GM12891 (cell line): ENCODE measurements around the gene TEX48. TPM values are rescaled to one million over a fixed set of nuclear protein-coding genes. Genes with fewer than 3 reads are reported as not detected.
A peak's percentile ranks its signal among the peaks of the same experiment; 100 is the strongest.

Source experiments
- DNase-seq: peaks from one replicate; pipeline ENCODE4 v3.0.0; 2011; ENCODE audit warnings: low spot score; ENCODE audit not compliant: insufficient read length
- FAIRE-seq: peaks from 2 replicates; lab custom pipeline; 2011; peaks lifted over from hg19 to GRCh38; lab: Jason Lieb, UNC
- PAX5 ChIP-seq: IDR thresholded peaks from 2 replicates; pipeline ENCODE4 v1.6.1; 2011; ENCODE audit warnings: low read length, moderate library complexity, mild to moderate bottlenecking; ENCODE audit not compliant: insufficient read depth, severe bottlenecking
- POLR2A ChIP-seq: IDR thresholded peaks from 2 replicates; pipeline ENCODE4 v1.6.1; 2011; ENCODE audit warnings: low read depth, low read length, control low read depth
- POLR2AphosphoS5 ChIP-seq: IDR thresholded peaks from 2 replicates; pipeline ENCODE4 v1.6.1; 2011; ENCODE audit warnings: low read depth, low read length, control low read depth
- POU2F2 ChIP-seq: IDR thresholded peaks from 2 replicates; pipeline ENCODE4 v1.6.1; 2011; ENCODE audit warnings: low read depth, mild to moderate bottlenecking, control low read depth, low read length, moderate library complexity
- SPI1 ChIP-seq: IDR thresholded peaks from 2 replicates; pipeline ENCODE4 v1.6.1; 2011; ENCODE audit warnings: low read depth, low read length, control low read depth
- TAF1 ChIP-seq: IDR thresholded peaks from 2 replicates; pipeline ENCODE4 v1.6.1; 2011; ENCODE audit warnings: low read depth, low read length, control low read depth
- polyA plus RNA-seq: library from polyadenylated mRNA; unstranded; fragments of >200 nt; gene quantifications from one replicate; pipeline ENCODE4 v1.2.1, GENCODE V29; 2012; ENCODE audit warnings: low read depth, missing spikeins, inconsistent platforms; ENCODE audit not compliant: missing spikeins

The TEX48 gene
- not detected for polyA plus RNA-seq

GRCh38 chr9:114681594-114682332, at the start of gene TEX48:
Gene TEX48 (minus strand): TSS chr9:114682192. CDS start chr9:114671723, 10,469 bp downstream.
- FAIRE-seq: peak; percentile 79

DNA sequence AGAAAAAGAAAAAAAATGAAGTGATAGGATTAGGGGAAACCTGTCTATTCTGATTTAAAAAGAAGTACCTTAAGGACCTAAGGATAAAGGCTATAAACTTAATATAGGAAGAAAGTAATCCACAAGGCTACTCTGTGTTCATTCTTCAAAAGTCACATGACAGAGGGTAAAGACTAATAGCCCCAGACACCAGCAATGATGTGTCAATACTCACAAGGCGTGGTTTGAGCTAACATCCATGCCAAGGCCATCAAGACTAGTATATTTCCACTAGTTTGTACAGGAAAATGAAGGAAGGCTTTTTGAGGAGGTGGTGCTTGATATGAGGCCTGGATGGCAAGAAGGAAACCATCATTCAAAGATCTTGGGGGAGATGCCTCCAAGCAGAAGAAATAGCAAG, 49.7 kb upstream of the TEX48 start:
- DNase-seq (no peak), FAIRE-seq (no peak)
- TF ChIP-seq SPI1 (no peak), POLR2A (no peak), PAX5 (no peak), POLR2AphosphoS5 (no peak), TAF1 (no peak), POU2F2 (no peak)

More at GRCh38 chr9:114681594-114682332, at the start of gene TEX48:
- DNase-seq: peak; percentile 38
- TF ChIP-seq POLR2A (no peak), POLR2AphosphoS5 (no peak), TAF1 (no peak), SPI1 (no peak), PAX5 (no peak), POU2F2 (no peak)

DNA sequence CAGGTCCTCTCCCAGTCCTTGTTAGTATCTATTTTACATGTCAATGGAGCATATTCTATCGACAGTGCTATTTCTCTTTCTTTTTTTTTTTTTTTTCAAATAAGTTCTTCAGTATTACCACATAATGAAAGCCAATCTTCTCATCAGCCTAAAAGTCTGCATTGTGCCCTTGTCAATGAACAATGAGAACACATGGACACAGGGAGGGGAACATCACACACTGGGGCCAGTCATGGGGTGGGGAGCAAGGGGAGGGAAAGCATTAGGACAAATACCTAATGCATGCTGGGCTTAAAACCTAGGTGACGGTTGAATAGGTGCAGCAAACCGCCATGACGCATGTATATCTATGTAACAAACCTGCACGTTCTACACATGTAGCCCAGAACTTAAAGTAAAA, 47.7 kb upstream of the TEX48 start:
- FAIRE-seq (no peak), DNase-seq (no peak)
- TF ChIP-seq POU2F2: no peak
- TF ChIP-seq TAF1: no peak
- TF ChIP-seq SPI1: no peak
- TF ChIP-seq POLR2AphosphoS5: no peak
- TF ChIP-seq PAX5: no peak
- no peak for TF ChIP-seq POLR2A

DNA sequence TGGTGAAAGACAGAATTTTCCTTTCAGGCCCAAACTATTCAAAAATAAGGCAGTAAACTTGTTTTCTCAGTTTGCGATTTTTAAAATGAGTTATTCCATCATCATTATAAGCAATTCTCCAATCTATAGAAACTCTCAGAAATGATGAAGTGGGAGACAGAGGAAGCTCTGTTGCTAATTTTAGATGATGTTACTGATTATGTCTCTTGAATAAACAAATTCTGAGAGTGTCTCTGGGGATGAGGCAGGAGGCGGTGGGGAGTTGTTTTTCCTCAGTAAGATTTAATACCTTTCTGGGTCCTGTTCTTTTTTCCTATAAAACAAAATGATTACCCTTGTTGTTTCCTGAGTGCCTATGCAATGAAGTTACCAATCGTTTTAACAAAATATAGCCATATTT, 43.9 kb upstream of the TEX48 start:
- FAIRE-seq (no peak), DNase-seq (no peak)
- TF ChIP-seq PAX5 (no peak), TAF1 (no peak), POU2F2 (no peak), POLR2AphosphoS5 (no peak), POLR2A (no peak), SPI1 (no peak)

DNA sequence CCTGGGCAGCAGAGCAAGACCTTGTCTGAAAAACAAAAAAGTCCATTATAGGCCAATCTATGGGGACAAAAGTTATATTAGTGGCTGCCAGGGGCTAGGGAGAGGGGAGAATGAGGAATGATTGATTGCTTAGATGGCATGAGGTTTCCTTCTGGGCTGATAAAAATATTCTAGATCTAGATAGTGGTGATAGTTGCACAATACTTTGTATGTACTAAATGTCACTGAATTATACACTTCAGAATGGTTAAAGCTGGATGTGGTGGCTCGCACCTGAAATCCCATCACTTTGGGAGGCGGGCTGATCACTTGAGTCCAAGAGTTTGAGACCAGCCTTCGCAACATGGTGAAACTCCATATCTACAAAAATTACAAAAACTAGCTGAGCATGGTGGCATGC, 42.8 kb upstream of the TEX48 start:
- DNase-seq: no peak
- no peak for FAIRE-seq
- TF ChIP-seq SPI1 (no peak), TAF1 (no peak), POU2F2 (no peak), PAX5 (no peak), POLR2AphosphoS5 (no peak), POLR2A (no peak)

DNA sequence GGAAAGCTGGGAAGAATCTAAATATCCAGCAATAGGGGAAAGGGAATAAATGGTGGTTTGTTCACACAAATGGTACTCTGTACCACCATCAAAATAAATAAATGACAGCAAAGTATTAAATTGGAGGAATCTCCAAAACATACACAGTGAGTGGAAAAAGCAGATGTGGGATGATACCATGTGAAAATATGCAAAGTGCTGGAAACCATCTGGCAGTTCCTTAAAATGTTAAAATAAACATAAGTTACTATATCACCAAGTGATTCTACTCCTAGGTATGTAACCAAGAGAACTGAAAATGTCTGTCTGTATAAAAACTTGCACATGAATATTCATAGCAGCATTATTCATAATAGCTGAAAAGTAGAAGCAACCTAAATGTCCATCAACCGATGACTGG, 41.9 kb upstream of the TEX48 start:
- no peak for FAIRE-seq
- DNase-seq: no peak
- TF ChIP-seq PAX5 (no peak), POLR2A (no peak), SPI1 (no peak), TAF1 (no peak), POU2F2 (no peak), POLR2AphosphoS5 (no peak)

- TF ChIP-seq PAX5 (no peak), POU2F2 (no peak), TAF1 (no peak), POLR2A (no peak), POLR2AphosphoS5 (no peak), SPI1 (no peak)
- DNase-seq: no peak
- no peak for FAIRE-seq
Measured at GRCh38 chr9:114722937-114723620, 41.1 kb upstream of the TEX48 start.

DNA sequence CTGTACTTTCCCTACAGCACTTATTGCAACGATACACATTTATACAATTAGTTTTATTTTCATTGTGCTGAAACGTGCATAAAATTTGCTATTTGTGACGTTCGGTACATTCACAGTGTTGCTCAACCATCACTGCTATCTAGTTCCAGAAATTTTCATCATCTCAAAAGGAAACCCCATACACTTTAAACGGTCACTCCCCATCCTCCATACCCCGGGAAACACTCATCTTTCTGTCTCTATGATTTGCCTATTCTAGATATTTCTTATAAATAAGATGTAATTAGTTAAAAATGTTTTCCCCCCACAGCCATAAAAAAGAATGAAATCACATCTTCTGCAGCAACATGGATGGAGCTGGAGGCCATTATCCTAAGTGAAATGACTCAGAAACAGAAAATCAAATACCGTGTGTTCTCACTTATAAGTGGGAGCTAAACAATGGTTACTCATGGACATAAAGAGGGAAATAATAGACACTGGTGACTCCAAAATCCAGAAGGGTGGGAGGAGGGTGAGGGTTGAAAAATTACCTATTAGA, 40.2 kb upstream of the TEX48 start:
- FAIRE-seq (no peak), DNase-seq (no peak)
- TF ChIP-seq PAX5 (no peak), POU2F2 (no peak), TAF1 (no peak), POLR2A (no peak), SPI1 (no peak), POLR2AphosphoS5 (no peak)

DNA sequence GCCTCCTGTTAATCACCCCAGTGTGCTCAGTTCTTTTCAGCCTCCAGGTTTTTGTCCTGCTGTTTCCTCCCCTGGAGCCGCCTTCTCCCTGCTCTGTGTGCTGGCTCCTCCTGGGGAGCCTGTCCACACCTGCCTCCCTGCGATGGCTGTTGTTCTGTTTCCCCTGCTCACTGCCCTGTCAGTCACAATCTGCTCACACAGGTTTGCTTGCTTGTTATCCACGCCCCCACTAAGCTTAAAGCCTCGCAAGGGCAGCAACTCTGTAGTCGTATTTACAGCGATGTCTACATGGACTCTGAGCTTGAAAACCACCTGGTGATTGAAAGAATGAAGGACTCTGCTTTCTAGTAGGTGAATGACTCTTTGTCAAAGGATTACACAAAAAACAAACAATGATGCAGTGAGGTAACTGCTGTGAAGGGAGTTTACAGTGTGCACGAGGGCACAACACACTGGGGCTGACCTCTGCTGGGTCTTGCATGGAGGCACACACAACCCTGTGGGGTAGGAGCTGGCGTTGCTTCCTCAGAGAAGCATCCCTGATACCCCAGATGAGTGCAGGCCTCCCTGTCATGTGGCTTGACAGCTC, 39.6 kb upstream of the TEX48 start:
- no peak for FAIRE-seq
- TF ChIP-seq POLR2AphosphoS5 (no peak), TAF1 (no peak), SPI1 (no peak), PAX5 (no peak), POU2F2 (no peak)
- no peak for DNase-seq
